Immature natural killer cell (primary cell): ENCODE data around the gene RGS5. TPM values are rescaled to one million over a fixed set of nuclear protein-coding genes. Genes with fewer than 3 reads are reported as not detected.
"Not testable (repeated sequence)": the region's sequence is repeated elsewhere in the genome, so short reads cannot be mapped to it uniquely, and the experiment has no call there.

Experiments
- DNase-seq, 3 donors: peaks; one replicate each; pipeline ENCODE4 v3.0.0; 2022; ENCODE audit warnings: mixed read lengths in 1 of 3
- H3K27ac Mint-ChIP-seq, 6 donors: one replicate each; pipeline ENCODE4 v1.8.0; 2020; ENCODE audit warnings: mixed read lengths in 6 of 6, mild to moderate bottlenecking in 5 of 6, inconsistent platforms in 4 of 6, moderate library complexity in 3 of 6
- H3K27me3 Mint-ChIP-seq, 3 donors: one replicate each; pipeline ENCODE4 v1.8.0; 2020 to 2021; ENCODE audit warnings: low read depth in 3 of 3, mild to moderate bottlenecking in 3 of 3, mixed read lengths in 3 of 3, moderate library complexity in 3 of 3, inconsistent platforms in 1 of 3
- H3K36me3 Mint-ChIP-seq, 3 donors: one replicate each; pipeline ENCODE4 v1.8.0; 2020; ENCODE audit warnings: mixed read lengths in 3 of 3, inconsistent platforms in 2 of 3, mild to moderate bottlenecking in 2 of 3
- H3K4me1 Mint-ChIP-seq, 2 donors: one replicate each; pipeline ENCODE4 v1.8.0; 2020; ENCODE audit warnings: inconsistent platforms in 2 of 2, mild to moderate bottlenecking in 2 of 2, mixed read lengths in 2 of 2, moderate library complexity in 1 of 2
- H3K4me3 Mint-ChIP-seq, 5 donors: one replicate each; pipeline ENCODE4 v1.8.0; 2020; ENCODE audit warnings: mild to moderate bottlenecking in 5 of 5, mixed read lengths in 5 of 5, inconsistent platforms in 3 of 5, moderate library complexity in 3 of 5
- H3K9me3 Mint-ChIP-seq, 6 donors: one replicate each; pipeline ENCODE4 v1.8.0; 2020; ENCODE audit warnings: mild to moderate bottlenecking in 6 of 6, mixed read lengths in 6 of 6, inconsistent platforms in 4 of 6, moderate library complexity in 3 of 6
- polyA plus RNA-seq, 3 donors: library from polyadenylated mRNA; unstranded; fragments of 300-500 nt; fragmentation: Illumina TruSeq; gene quantifications; one replicate each; pipeline ENCODE4 v1.2.3, GENCODE V29; 2021

Gene RGS5, protein sequence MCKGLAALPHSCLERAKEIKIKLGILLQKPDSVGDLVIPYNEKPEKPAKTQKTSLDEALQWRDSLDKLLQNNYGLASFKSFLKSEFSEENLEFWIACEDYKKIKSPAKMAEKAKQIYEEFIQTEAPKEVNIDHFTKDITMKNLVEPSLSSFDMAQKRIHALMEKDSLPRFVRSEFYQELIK
- 1 to 10 TPM in 2 of 3 donors, not detected in 1; 1.5 to 1.9 TPM for polyA plus RNA-seq

DNA sequence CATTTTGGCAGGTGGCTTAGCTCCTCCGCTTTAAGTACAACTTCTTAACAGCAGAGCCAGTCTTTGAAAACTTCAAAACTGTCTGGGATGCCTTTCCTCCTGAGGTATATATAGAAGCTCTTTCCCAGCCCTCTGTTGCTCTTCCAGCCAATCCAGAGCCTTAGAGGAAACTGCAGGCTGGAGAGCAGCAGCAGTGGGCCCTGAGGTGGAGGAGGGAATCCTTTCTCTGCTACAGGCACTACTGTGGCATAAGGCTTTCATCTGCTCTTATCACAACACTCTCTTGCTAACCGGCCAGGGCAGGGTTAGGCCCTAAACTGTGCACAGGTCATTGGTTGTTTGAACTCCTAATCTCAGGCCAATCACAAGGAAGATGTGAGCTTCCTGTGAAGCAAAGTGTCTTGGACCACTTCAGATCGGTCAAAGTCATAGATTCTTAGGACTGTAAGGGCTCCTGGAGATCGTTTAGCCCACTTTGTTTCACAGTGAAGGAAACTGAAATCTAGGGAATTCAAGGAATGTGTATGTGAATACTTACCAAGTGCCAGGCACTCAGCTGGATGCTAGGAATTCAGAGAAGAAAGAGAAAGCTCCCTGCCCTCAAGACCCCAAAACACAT, at the start of gene RGS5:
Gene RGS5 (minus strand): TSS at position 84 of the 619 bp plus-strand sequence. CDS start 81 bp downstream, at position 3.
- Mint-ChIP-seq H3K4me1 (no peaks in the 10 kb centered on the region), H3K4me3 (no peak within 1 kb of the TSS), H3K9me3 (peaks cover 0 to 4% (median 0%) of the 10 kb centered on the region in 6 donors), H3K27me3 (peaks cover 0 to 8% (median 3%) of the 10 kb centered on the region in 3 donors), H3K27ac (no peak within 1 kb of the TSS), H3K36me3 (no peaks in the 10 kb centered on the region)
- no peak for DNase-seq

DNA sequence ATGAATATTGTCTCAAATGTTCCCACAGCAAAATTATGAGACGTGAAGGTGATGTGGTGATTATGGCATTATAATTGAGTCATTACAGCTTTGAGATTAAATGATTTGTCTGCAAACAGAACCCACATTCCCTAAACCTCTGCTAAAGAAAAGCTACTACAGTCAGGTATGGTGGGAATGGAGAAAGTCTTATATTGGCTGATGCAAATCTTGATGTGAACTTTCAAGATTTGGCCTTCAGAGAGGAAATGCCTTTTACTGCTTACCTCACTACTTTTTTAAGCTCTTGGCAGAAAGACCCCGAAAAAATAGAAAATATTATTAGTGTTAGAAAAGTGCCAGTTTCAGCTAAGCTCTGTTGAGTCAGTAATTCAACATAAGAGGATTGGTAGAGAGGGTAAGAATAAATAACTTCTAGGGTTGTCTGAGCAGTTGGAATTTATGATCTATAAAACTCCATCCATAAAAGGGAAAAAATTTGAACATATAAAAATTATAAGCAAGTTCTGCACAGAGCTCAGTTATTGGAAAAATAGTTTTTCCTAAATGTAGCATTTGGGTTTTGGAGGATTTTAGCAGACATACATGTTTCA, 47.8 kb upstream of the RGS5 start:
- no peak for DNase-seq
- Mint-ChIP-seq H3K4me1 (no peaks in the 10 kb centered on the region), H3K9me3 (peaks cover 0 to 5% (median 0%) of the 10 kb centered on the region in 6 donors), H3K36me3 (peaks cover 0 to 2% (median 0%) of the 10 kb centered on the region in 3 donors), H3K27me3 (peaks cover 0 to 1% (median 0%) of the 10 kb centered on the region in 3 donors), H3K4me3 (no peak overlapping the region), H3K27ac (no peak overlapping the region)

DNA sequence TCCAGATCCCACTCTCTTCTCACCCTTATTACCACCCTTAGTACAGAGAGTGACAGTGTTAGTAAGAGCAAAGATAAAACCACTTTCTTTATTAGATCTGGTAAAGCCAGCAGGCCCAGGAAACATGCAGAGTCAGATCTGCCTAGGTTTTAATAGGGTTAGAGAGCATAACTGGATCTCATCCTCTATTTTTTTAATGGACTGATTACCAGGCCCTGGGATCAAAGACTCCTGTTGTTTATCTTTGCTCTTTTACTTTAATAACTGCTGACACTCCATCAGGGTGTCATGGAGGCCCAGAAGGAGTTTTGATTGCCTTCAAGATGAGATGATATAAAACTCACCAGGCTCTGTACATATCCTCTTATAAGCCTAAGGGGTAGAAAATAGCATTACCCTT, 45.3 kb upstream of the RGS5 start:
- Mint-ChIP-seq H3K4me3 (no peak overlapping the region), H3K27me3 (peaks cover 0 to 1% (median 0%) of the 10 kb centered on the region in 3 donors), H3K9me3 (peaks cover 0 to 5% (median 0%) of the 10 kb centered on the region in 6 donors), H3K27ac (no peak overlapping the region), H3K4me1 (no peaks in the 10 kb centered on the region), H3K36me3 (peaks cover 0 to 8% (median 2%) of the 10 kb centered on the region in 3 donors)
- DNase-seq: no peak

DNA sequence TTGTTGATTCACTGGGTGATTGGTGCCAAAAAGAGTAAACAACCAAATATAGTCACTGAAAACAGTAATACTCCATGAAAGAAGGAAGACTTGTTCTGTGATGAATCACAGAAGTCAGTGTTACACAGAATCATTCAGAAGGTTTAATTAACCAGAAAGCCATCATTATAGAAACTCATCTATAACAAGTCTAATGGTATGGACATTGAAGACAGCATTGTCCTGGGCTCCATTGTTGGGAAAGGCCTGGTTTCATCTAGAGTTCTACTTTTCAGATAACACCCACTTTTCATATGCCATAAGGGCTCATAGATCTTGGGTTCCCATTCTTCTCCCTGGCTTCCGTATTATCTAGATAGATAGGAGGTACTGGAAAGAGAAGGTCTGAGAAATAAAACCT, 41.9 kb upstream of the RGS5 start:
- H3K4me1 Mint-ChIP-seq, DNase-seq, H3K36me3 Mint-ChIP-seq, H3K4me3 Mint-ChIP-seq, H3K9me3 Mint-ChIP-seq, H3K27me3 Mint-ChIP-seq, H3K27ac Mint-ChIP-seq: not testable (repeated sequence)

DNA sequence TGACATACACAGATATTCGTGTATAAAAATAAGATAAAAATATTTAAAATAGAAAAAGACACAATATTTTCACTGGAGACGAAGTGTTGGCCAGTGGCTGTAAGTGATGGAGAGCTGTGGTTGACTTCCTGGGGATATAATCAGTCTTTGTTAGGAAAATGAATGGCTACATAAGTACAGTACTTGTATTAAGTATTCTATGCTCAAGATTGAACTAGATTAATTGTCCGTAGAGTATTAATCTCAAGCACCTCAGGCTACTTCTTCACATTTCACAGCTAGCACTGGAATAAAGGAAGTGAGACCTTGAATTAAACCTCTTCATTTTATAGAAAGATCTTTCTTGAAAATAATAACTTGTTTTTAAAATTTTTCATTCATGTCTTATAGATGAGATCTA, 39.0 kb upstream of the RGS5 start:
- Mint-ChIP-seq H3K4me3 (no peak overlapping the region), H3K9me3 (peaks cover 0 to 2% (median under 1%) of the 10 kb centered on the region in 6 donors), H3K4me1 (no peaks in the 10 kb centered on the region), H3K36me3 (peaks cover 0 to 11% (median 0%) of the 10 kb centered on the region in 3 donors), H3K27me3 (peaks cover 0 to 3% (median 3%) of the 10 kb centered on the region in 3 donors), H3K27ac (no peak overlapping the region)
- no peak for DNase-seq

DNA sequence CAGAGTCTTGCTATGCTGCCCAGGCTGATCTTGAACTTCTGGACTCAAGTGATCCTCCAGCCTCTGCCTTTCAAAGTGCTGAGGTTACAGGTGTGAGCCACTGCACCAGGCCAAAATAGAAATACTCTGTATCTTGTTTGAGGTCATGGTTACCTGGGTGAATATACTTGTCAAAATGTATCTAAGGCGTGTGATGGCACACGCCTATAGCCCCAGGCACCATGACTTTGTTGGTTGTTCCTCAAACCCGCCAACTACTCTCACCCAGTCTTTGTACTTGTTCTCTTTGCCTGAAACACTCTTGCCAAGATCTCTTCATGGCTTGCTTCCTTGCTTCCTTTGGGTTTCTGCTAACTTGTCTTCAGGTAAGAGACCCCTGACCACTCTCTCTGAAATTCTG, 38.0 kb upstream of the RGS5 start:
- no peaks in the 10 kb centered on the region for H3K4me1 Mint-ChIP-seq
- no peak overlapping the region for H3K4me3 Mint-ChIP-seq
- no peak for DNase-seq

DNA sequence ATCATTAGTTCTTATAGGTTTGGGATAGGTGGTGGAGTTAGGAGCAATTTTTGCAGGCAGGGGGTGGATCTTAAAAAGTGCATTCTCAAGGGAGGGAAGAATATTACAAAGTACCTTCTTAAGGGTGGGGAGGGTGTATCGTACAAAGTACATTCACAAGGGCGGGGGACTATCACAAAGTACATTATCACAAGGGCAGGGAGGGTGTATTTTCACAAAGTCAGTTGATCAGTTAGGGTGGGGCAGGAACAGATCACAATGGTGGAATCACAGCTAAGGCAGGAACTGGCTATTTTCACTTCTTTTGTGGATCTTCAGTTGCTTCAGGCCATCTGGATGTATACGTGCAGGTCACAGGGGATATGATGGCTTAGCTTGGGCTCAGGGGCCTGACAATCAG, 30.9 kb upstream of the RGS5 start:
- H3K27me3 Mint-ChIP-seq, H3K27ac Mint-ChIP-seq, H3K4me3 Mint-ChIP-seq, H3K36me3 Mint-ChIP-seq, DNase-seq, H3K9me3 Mint-ChIP-seq, H3K4me1 Mint-ChIP-seq: not testable (repeated sequence)

More for the DNA sequence above, 38.0 kb upstream of the RGS5 start:
- no peak overlapping the region for H3K27ac Mint-ChIP-seq
- peaks cover 0 to 3% (median 3%) of the 10 kb centered on the region in 3 donors for H3K27me3 Mint-ChIP-seq
- peaks cover 0 to 11% (median 0%) of the 10 kb centered on the region in 3 donors for H3K36me3 Mint-ChIP-seq
- peaks cover 0 to 2% (median under 1%) of the 10 kb centered on the region in 6 donors for H3K9me3 Mint-ChIP-seq

DNA sequence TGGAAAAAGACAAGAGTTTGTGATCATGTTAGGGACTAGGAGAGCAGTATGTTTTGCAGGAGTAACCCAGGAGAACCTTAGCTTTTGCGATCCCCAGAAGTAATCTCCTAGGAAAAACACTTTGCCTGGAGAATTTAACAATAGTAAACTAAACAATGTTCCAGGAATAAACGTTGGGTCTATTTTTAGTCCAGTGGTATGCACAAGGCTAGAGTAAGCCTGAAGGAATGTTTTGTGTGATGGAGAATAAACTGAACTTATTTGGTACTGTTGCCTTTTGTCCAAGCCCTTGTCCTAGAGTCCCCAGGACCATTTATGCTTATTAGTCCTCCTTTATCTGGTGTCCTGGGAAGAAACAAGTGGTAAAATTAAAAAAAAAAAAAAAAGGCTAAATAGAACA, 28.7 kb upstream of the RGS5 start:
- H3K4me1 Mint-ChIP-seq: no peaks in the 10 kb centered on the region
- peaks cover 0 to 4% (median 0%) of the 10 kb centered on the region in 6 donors for H3K9me3 Mint-ChIP-seq
- no peak for DNase-seq
- peaks cover 2 to 9% (median 6%) of the 10 kb centered on the region in 3 donors for H3K27me3 Mint-ChIP-seq
- H3K36me3 Mint-ChIP-seq: peaks cover 0 to 3% (median 0%) of the 10 kb centered on the region in 3 donors
- H3K4me3 Mint-ChIP-seq: no peak overlapping the region
- H3K27ac Mint-ChIP-seq: no peak overlapping the region

DNA sequence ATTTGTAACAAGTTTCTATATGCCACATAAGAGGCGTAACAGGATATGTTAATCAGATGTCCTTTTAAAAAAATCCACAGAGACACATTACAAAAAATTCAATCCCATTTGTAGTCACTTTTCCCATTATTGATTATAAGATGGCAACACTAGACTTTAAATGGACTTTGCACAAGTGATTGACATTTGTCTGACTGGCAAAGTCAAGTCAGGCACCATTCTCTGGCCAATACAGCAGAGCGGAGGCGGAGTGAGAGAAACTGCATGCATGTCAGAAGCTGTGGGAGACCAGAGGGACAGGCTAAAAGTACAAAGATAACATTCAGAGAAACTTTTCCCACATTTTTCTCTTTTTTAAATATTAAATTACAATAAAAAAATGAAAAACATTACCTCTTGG, 28.1 kb upstream of the RGS5 start:
- Mint-ChIP-seq H3K27me3 (peaks cover 2 to 9% (median 6%) of the 10 kb centered on the region in 3 donors), H3K4me1 (no peaks in the 10 kb centered on the region), H3K36me3 (peaks cover 0 to 3% (median 0%) of the 10 kb centered on the region in 3 donors), H3K9me3 (peaks cover 0 to 4% (median 0%) of the 10 kb centered on the region in 6 donors), H3K4me3 (peak overlapping the region in 1 of 5 donors; percentile 18), H3K27ac (no peak overlapping the region)
- DNase-seq: no peak

DNA sequence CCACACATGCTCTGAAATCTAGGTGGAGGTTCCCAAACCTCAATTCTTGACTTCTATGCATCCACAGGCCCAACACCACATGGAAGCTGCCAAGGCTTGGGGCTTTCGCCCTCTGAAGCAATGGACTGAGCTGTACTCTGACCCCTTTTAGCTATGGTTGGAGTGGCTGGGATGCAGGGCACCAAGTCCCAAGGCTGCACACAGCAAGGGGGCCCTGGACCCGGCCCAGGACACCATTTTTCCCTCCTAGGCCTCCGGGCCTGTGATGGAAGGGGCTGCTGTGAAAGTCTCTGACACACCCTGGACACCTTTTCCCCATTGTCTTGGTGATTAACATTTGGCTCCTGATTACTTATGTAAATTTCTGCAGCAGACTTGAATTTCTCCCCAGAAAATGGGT, 25.6 kb upstream of the RGS5 start:
- DNase-seq, H3K4me3 Mint-ChIP-seq: not testable (repeated sequence)

DNA sequence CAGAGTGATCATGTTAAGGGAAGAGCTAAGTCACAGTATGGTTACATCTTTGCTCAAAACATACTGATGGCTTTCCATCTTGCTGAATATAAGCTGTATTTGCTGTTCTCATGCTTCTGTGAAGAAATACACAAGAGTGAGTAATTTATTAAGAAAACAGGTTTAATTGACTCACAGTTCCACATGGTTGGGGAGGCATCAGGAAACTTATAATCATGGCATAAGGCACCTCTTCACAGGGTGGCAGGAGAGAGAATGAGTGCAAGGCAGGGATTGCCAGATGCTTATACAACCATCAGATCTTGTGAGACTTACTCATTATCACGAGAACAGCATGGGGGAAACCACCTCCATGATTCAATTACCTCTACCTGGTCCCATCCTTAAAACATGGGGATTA, 24.4 kb upstream of the RGS5 start:
- Mint-ChIP-seq H3K36me3 (peaks cover 0 to 3% (median 0%) of the 10 kb centered on the region in 3 donors), H3K4me3 (no peak overlapping the region), H3K27me3 (peaks cover 2 to 8% (median 6%) of the 10 kb centered on the region in 3 donors), H3K4me1 (no peaks in the 10 kb centered on the region), H3K27ac (no peak overlapping the region), H3K9me3 (peaks cover 0 to 4% (median under 1%) of the 10 kb centered on the region in 6 donors)
- no peak for DNase-seq

More for the DNA sequence above, 25.6 kb upstream of the RGS5 start:
- H3K27me3 Mint-ChIP-seq, H3K9me3 Mint-ChIP-seq, H3K4me1 Mint-ChIP-seq, H3K27ac Mint-ChIP-seq, H3K36me3 Mint-ChIP-seq: not testable (repeated sequence)

DNA sequence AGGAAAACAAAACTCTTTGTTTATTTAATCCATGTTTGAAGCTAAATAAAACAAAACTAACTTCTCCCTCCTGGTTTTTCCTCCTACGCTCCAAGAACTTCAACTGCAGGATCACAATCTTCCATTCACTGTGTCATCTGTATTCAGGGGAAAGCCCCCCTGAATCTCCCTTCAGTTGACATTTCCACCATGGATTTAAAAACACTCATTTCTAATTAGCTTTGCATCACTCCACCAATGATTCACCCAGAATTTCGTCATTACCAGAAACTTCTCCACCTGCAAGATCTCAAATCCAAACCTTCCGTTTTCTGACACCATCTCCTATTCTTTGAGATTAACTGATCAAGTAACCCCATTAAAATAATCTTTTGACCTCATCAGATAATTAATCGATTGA, 10.9 kb upstream of the RGS5 start:
- H3K36me3 Mint-ChIP-seq: no peaks in the 10 kb centered on the region
- no peak for DNase-seq
- no peaks in the 10 kb centered on the region for H3K4me1 Mint-ChIP-seq
- H3K4me3 Mint-ChIP-seq: no peak overlapping the region
- H3K9me3 Mint-ChIP-seq: peaks cover 0 to 14% (median 0%) of the 10 kb centered on the region in 6 donors
- no peak overlapping the region for H3K27ac Mint-ChIP-seq
- peaks cover 3 to 9% (median 4%) of the 10 kb centered on the region in 3 donors for H3K27me3 Mint-ChIP-seq

DNA sequence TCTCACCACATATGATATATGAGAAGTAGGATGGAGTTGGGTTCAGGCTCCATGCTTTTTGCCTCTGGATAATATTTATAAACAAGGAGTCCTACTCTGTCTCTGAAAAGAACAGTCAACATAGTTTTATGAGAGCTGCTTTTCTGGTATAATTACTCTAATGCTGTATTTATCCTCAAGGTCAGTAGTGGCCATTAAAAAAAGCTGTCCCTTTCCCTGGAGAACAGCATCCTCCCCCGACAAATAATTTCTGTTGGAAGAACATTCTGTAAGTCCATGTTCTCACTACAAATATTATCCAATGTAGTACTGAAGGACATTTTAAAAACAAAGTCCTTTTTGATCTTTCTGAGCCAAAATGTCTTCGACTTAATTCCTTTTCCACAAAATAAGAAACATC, 9.0 kb upstream of the RGS5 start:
- H3K36me3 Mint-ChIP-seq: no peaks in the 10 kb centered on the region
- DNase-seq: no peak
- H3K4me1 Mint-ChIP-seq: no peaks in the 10 kb centered on the region
- no peak overlapping the region for H3K4me3 Mint-ChIP-seq
- peaks cover 3 to 9% (median 4%) of the 10 kb centered on the region in 3 donors for H3K27me3 Mint-ChIP-seq
- no peak overlapping the region for H3K27ac Mint-ChIP-seq
- H3K9me3 Mint-ChIP-seq: peaks cover 0 to 15% (median 0%) of the 10 kb centered on the region in 6 donors

DNA sequence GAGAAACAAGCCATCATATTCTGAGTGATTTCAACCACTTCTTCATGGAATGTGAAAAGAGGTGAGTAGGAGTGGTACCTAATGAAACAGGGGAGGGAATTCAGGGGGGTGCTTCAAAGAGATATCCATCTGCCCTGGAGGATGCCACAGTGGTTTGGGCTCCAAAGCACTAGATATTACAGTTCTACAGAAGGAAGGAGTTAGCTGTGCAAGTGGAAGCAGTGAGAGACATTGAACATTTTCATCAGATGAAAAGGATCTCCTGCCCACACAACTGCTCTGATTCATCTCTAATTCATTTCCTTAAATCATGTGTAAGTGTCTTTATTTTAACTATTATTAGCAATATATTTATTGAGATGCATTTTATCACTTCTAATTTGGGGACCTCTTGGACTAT, 2.8 kb upstream of the RGS5 start:
- H3K36me3 Mint-ChIP-seq: no peaks in the 10 kb centered on the region
- no peak overlapping the region for H3K4me3 Mint-ChIP-seq
- peaks cover 0 to 4% (median 0%) of the 10 kb centered on the region in 6 donors for H3K9me3 Mint-ChIP-seq
- H3K4me1 Mint-ChIP-seq: no peaks in the 10 kb centered on the region
- peaks cover 0 to 10% (median 3%) of the 10 kb centered on the region in 3 donors for H3K27me3 Mint-ChIP-seq
- H3K27ac Mint-ChIP-seq: no peak overlapping the region
- DNase-seq: no peak
